ENCODE data around the gene RPS6KA5.
"Not testable (repeated sequence)": the region's sequence is repeated elsewhere in the genome, so short reads cannot be mapped to it uniquely, and the experiment has no call there.

RPS6KA5 gene

DNA sequence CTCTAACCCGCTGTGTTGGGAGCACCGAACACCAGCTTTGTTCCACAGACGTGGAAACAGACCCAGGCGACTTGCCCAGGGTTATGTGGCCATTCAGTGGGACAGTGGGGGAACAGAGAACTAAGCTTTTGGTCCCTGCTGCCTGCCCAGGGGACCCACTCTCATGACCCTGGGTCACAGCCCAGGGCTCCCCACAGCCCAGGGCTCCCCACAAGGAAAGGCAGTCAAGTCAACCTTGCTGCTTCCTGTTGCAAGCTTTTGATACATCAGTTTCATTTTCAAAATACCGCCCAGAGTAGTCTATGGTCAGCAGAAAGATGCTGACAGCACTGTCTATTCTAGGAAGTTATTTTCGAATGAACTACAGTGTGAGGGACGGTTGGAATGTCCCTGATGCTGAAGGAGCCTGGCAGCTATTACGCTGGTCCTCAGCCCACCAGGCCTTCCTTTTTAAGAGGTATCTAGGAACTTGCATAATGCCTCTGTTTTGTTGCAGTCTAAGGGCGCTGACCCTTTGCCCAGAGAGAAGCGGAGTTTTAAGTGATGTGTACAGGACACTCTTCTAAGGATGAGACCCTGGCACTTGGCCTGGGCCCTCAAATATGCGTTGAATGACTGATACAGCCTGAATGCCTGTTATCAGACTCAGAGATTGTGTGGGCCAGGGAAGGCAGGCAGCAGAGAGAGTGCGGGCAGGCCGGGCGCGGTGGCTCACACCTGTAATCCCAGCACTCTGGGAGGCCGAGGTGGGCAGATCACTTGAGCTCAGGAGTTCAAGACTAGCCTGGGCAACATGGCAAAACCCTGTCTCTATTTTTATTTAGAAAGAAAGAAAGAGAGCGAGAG, 231.6 kb downstream of the RPS6KA5 start:
- no peaks in the 10 kb centered on the region for H3K27me3 ChIP-seq (ENCODE audit: control insufficient read depth, insufficient read depth, low read length)
- H3K36me3 ChIP-seq (ENCODE audit: control insufficient read depth, insufficient read depth, low read length): no peaks in the 10 kb centered on the region
- no peak overlapping the region for H3K4me3 ChIP-seq (ENCODE audit: low read length)
- H3K9me3 ChIP-seq (ENCODE audit: control insufficient read depth, low read length): no peaks in the 10 kb centered on the region
- H3K9ac ChIP-seq (ENCODE audit: low read length): peak overlapping the region; percentile 73
- H3K4me1 ChIP-seq (ENCODE audit: control insufficient read depth, insufficient read depth, low read length): peaks cover 9% of the 10 kb centered on the region

DNA sequence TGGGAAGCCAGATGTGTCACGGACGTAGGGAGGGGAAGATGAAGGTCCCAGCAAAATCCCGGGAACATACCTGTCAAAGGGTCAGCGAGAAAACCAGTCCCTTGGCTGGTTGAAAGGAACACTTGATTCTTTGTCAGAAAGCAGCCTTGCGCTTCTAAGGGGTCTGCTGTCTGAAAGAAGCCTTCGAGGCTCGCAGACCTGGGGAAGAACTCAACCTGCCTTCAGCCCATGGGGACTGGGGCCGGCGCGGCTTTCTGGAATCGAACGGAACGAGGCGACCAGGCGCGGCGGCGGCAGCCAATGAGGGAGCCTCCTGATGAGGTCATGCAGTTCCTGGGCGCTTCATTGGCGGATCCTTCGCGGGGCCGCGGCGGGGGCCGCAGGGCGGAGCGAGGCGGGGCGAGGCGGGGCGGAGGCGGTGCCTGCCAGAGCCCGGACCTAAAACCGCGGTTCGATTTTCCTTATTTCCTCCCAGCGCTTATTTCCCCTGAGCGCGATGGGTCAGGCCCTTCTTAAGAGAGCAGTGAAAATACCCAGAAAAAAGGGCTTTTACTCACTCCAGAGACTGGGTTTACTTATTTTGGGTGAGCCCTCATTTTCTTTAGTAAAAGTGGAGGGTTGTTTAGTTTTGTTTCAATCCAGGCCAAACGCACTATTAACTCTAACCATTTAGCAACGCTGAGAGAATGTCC, 232.4 kb downstream of the RPS6KA5 start:
- no peaks in the 10 kb centered on the region for H3K9me3 ChIP-seq (ENCODE audit: control insufficient read depth, low read length)
- peaks cover 9% of the 10 kb centered on the region for H3K4me1 ChIP-seq (ENCODE audit: control insufficient read depth, insufficient read depth, low read length)
- H3K36me3 ChIP-seq (ENCODE audit: control insufficient read depth, insufficient read depth, low read length): no peaks in the 10 kb centered on the region
- H3K27me3 ChIP-seq (ENCODE audit: control insufficient read depth, insufficient read depth, low read length): no peaks in the 10 kb centered on the region
- H3K9ac ChIP-seq (ENCODE audit: low read length): peak overlapping the region; percentile 73
- H3K4me3 ChIP-seq (ENCODE audit: low read length): no peak overlapping the region

DNA sequence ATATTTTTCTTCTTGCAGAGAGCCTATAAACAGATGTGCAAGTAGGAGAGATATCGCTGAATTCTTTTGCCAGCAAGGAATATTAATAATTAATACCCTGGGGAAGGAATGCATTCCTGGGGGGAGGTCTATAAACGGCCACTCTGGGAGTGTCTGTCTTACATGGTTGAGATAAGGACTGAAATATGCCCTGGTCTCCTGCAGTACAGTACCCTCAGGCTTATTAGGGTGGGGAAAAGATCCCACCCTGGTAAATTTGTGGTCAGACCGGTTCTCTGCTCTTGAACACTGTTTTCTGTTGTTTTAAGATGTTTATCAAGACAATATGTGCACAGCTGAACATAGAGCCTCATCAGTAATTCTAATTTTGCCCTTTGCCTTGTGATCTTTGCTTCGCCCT, 236.9 kb downstream of the RPS6KA5 start:
- H3K36me3 ChIP-seq (ENCODE audit: control insufficient read depth, insufficient read depth, low read length); H3K27me3 ChIP-seq (ENCODE audit: control insufficient read depth, insufficient read depth, low read length); H3K9me3 ChIP-seq (ENCODE audit: control insufficient read depth, low read length); H3K4me1 ChIP-seq (ENCODE audit: control insufficient read depth, insufficient read depth, low read length); H3K4me3 ChIP-seq (ENCODE audit: low read length); H3K9ac ChIP-seq (ENCODE audit: low read length): not testable (repeated sequence)

DNA sequence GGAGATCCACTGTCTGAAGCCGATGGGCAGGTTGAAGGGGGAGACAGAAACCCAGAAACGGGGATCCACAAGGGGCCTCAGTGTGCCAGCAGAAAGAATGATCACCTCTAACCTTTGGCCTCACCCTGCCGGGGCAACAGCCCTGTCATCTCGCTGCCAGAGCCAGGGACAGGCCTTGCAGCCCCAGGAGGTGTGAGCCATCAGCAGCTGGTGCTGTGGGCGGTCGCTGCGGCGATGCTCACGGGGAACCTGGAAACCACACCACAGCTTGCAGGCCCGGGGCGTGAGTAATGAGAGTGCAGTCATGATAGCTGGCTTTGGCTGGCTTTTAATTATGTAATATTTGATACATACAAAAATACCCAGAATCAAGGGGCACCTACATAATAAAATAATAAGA, 239.5 kb downstream of the RPS6KA5 start:
- Histone ChIP-seq H3K9ac (ENCODE audit: low read length) (no peak overlapping the region), H3K27me3 (ENCODE audit: control insufficient read depth, insufficient read depth, low read length) (peaks cover 9% of the 10 kb centered on the region), H3K4me1 (ENCODE audit: control insufficient read depth, insufficient read depth, low read length) (peaks cover 3% of the 10 kb centered on the region), H3K9me3 (ENCODE audit: control insufficient read depth, low read length) (no peaks in the 10 kb centered on the region), H3K36me3 (ENCODE audit: control insufficient read depth, insufficient read depth, low read length) (no peaks in the 10 kb centered on the region), H3K4me3 (ENCODE audit: low read length) (no peak overlapping the region)

DNA sequence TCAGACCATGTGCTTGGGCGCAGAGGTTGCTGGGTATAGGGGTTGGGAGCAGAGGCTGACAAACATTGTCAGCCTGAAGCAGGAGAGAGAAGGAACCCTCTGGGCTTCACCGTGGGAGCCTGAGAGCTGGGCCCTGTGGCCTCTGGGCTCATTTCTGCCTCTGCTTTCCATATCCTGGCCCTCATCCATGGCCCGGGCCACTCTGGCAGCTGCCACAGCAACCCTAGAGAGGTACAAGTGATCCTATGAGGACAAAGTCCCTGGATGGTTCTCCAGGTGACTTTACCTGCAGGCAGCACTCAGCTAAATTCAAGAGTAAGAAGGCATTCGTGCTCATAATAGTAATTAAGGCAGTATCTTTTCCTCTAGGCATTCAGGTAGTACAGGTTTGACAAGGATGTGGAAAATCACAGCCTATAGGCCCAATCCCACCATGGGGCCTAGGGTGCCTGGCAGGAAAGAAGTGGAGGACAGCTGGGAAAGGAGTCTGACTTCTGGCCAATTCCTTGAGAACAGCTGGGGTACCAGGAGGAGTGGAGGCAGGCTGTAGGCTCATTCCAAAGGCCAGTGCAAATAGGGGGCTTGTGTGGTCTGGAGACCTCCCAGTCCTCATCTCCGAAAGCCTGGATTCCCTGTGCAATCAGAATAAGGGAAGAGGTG, 240.6 kb downstream of the RPS6KA5 start:
- Histone ChIP-seq H3K9me3 (ENCODE audit: control insufficient read depth, low read length) (no peaks in the 10 kb centered on the region), H3K4me3 (ENCODE audit: low read length) (no peak overlapping the region), H3K4me1 (ENCODE audit: control insufficient read depth, insufficient read depth, low read length) (peaks cover 11% of the 10 kb centered on the region), H3K9ac (ENCODE audit: low read length) (no peak overlapping the region), H3K36me3 (ENCODE audit: control insufficient read depth, insufficient read depth, low read length) (no peaks in the 10 kb centered on the region), H3K27me3 (ENCODE audit: control insufficient read depth, insufficient read depth, low read length) (peaks cover 17% of the 10 kb centered on the region)

DNA sequence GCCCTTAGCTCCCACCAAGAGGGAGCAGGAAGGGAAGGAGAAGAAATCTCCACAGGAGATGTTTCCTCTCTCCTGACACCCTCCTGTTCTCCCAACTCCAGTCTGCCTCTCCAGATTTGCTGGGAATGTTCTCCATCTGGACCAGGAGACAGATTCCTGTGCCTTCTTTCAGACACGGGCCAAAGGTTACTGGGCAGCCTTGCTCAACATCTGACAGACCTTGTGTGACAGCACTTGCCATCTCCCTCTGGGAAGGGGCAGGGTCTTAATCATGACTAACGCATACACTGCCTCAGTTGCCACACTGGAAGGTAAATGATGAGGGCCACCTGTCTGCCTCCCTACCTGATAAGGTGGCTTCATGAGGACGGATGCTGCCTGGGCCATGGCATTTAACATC, 241.7 kb downstream of the RPS6KA5 start:
- H3K4me1 ChIP-seq (ENCODE audit: control insufficient read depth, insufficient read depth, low read length): peaks cover 11% of the 10 kb centered on the region
- no peaks in the 10 kb centered on the region for H3K36me3 ChIP-seq (ENCODE audit: control insufficient read depth, insufficient read depth, low read length)
- H3K4me3 ChIP-seq (ENCODE audit: low read length): no peak overlapping the region
- H3K9ac ChIP-seq (ENCODE audit: low read length): no peak overlapping the region
- H3K27me3 ChIP-seq (ENCODE audit: control insufficient read depth, insufficient read depth, low read length): peaks cover 21% of the 10 kb centered on the region
- H3K9me3 ChIP-seq (ENCODE audit: control insufficient read depth, low read length): no peaks in the 10 kb centered on the region

DNA sequence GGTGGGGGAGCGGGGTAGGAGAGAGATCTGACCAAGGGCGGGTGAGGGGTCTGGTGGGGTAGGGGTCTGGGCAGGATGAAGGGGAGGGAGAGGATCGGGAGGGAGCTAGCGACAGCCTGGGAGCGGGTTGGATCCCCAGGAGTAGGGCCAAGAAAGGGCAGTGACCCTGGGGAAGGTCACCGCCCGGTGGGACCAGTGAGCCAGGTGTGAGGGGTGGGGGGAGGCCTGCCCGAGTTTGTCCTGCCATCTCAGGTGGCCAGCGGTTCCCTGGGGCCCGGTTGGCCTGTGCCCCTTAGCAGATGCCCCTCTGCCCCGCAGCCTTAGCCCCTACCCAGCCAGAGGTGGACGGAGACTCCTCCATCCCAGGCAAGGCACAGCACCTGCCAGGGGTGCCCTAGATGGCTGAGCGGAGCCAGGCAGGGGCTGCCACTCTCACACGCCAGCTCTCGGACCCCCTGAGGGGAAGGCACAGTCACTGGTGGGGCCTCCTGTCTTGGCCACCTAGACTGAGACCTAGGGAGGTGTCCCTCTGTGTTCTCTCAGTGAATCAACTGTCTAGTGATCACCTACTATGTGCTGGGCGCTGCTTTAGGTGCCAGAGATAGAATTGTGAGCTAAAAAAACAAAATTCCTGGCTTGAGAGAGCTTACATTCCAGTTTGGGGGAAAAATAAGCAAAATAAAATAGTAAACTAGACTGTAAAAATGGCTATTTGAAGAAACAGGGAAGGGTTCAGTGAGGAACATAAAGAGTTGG, 243.6 kb downstream of the RPS6KA5 start:
- no peak overlapping the region for H3K9ac ChIP-seq (ENCODE audit: low read length)
- peaks cover 11% of the 10 kb centered on the region for H3K4me1 ChIP-seq (ENCODE audit: control insufficient read depth, insufficient read depth, low read length)
- peaks cover 21% of the 10 kb centered on the region for H3K27me3 ChIP-seq (ENCODE audit: control insufficient read depth, insufficient read depth, low read length)
- H3K4me3 ChIP-seq (ENCODE audit: low read length): no peak overlapping the region
- H3K9me3 ChIP-seq (ENCODE audit: control insufficient read depth, low read length): no peaks in the 10 kb centered on the region
- H3K36me3 ChIP-seq (ENCODE audit: control insufficient read depth, insufficient read depth, low read length): no peaks in the 10 kb centered on the region

DNA sequence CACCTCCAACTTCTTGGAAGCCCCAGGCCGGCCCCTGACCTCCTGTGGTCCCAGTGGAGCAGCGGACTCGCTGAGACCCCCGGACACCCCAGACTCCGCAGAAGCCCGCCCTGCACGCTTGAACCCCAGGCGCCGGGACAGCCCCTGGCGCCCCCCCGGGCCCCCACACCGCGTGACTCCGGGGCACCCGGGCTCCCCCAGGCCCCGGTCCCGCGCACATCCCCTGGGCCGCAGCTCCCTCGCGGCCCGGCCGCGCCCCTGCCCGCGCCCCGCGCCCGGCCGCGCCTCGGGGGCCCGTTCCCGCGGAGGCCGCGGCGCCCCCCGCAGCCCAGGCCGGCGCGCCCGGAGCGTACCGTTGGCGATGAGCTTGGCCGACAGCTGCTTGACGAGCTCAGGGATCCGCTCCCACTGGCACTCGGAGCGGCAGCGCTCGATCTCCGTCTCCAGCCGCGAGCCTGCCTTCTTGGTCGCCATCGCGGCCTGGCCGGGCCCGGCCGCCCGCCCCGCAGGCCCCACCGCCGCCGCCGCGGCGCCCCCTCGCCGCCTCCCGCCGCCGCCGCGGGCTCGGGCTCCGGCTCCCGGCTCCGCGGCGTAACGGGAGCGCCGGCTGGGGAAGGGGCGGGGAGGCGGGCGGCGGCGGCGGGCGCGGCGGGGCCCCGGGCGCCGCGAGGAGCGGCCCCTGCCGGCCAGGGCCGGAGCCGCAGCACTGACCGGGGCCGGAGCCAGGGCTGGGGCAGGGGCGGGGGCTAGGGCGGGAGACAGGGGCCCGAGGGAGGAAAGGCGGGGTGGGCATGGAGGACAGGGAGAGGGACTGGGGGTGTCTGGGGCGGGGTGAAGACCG, 244.4 kb downstream of the RPS6KA5 start, which contains the start of gene TTC7B:
TTC7B (minus strand) TSS at position 609 of the 841 bp plus-strand sequence; CDS start at position 474, 135 bp downstream.
- no peaks in the 10 kb centered on the region for H3K9me3 ChIP-seq (ENCODE audit: control insufficient read depth, low read length)
- H3K27me3 ChIP-seq (ENCODE audit: control insufficient read depth, insufficient read depth, low read length): peaks cover 21% of the 10 kb centered on the region
- no peaks in the 10 kb centered on the region for H3K36me3 ChIP-seq (ENCODE audit: control insufficient read depth, insufficient read depth, low read length)
- peak within 1 kb of the TSS; percentile 59 for H3K9ac ChIP-seq (ENCODE audit: low read length)
- peak within 1 kb of the TSS; percentile 25 for H3K4me3 ChIP-seq (ENCODE audit: low read length)
- H3K4me1 ChIP-seq (ENCODE audit: control insufficient read depth, insufficient read depth, low read length): peaks cover 11% of the 10 kb centered on the region

DNA sequence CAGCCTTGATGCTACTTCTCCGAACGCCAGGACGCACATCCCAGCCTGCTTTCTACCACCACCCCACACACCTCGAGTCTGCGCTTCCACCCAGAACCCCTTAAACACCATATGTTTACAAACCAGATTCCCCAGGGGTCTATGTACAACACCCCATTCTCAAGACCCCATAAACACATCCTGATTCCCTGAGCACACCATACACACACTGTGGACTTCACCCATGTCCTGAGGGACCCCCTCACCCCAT, 244.9 kb downstream of the RPS6KA5 start:
- Histone ChIP-seq H3K4me3 (ENCODE audit: low read length) (peak overlapping the region; percentile 25), H3K36me3 (ENCODE audit: control insufficient read depth, insufficient read depth, low read length) (no peaks in the 10 kb centered on the region), H3K9me3 (ENCODE audit: control insufficient read depth, low read length) (no peaks in the 10 kb centered on the region), H3K27me3 (ENCODE audit: control insufficient read depth, insufficient read depth, low read length) (peaks cover 21% of the 10 kb centered on the region), H3K9ac (ENCODE audit: low read length) (peak overlapping the region; percentile 59), H3K4me1 (ENCODE audit: control insufficient read depth, insufficient read depth, low read length) (peaks cover 11% of the 10 kb centered on the region)

DNA sequence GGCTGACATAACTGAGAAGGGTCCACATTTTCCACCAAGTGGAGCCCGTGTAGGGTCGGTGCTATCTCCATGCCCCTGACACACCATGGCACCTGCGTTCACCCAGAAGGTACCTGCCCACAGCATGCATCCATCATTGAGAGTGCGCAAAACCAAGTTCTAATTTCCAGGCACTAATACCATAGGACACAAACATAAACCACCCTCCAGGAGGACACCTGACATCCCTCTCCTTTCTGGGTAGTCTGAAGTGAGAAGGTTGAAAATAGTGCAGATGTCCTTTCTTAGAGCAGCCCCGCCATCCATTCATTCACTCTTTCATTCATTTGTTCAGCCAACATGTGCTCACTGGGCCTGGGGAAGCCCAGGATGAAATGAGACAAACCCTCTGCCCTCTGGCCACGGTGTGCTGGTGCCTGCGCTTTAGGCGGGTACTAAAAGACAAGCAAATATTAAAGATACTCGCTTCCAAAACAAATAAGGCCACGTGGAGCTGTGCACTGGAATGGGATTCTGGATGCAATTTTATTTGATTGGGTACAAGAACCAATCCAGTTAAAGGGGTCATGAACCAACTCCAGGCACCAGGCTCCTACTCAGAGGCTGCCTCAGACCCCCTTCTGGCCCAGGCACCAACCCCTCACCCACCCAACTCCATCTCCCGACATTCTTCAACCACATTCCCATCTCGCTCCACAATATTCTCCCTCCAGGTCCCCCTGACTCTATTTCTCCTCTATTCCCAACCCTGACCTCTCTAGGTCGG, 245.5 kb downstream of the RPS6KA5 start:
- no peaks in the 10 kb centered on the region for H3K36me3 ChIP-seq (ENCODE audit: control insufficient read depth, insufficient read depth, low read length)
- no peaks in the 10 kb centered on the region for H3K9me3 ChIP-seq (ENCODE audit: control insufficient read depth, low read length)
- peaks cover 11% of the 10 kb centered on the region for H3K4me1 ChIP-seq (ENCODE audit: control insufficient read depth, insufficient read depth, low read length)
- H3K4me3 ChIP-seq (ENCODE audit: low read length): peak overlapping the region; percentile 25
- peak overlapping the region; percentile 59 for H3K9ac ChIP-seq (ENCODE audit: low read length)
- peaks cover 21% of the 10 kb centered on the region for H3K27me3 ChIP-seq (ENCODE audit: control insufficient read depth, insufficient read depth, low read length)

DNA sequence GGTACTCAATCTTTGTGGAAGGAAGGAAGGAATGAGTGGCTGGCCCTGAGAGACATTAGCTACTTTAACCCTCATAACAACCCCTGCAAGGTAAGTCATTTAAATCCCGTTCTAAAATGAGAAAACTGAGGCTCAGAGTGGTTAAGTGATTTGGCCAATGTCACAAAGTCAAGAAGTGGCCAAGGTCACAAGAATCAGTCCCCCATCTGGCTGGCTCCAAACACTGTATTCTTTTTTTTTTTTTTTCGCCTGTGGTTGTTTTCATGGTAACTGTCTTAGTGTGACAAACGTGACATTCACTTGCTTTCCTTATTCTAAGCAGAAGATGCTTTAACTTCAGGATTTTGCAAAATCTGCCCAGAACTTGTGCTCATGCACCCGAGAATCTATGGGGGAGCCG, 247.0 kb downstream of the RPS6KA5 start:
- Histone ChIP-seq H3K36me3 (ENCODE audit: control insufficient read depth, insufficient read depth, low read length) (no peaks in the 10 kb centered on the region), H3K4me3 (ENCODE audit: low read length) (no peak overlapping the region), H3K9me3 (ENCODE audit: control insufficient read depth, low read length) (no peaks in the 10 kb centered on the region), H3K9ac (ENCODE audit: low read length) (no peak overlapping the region), H3K4me1 (ENCODE audit: control insufficient read depth, insufficient read depth, low read length) (peaks cover 11% of the 10 kb centered on the region), H3K27me3 (ENCODE audit: control insufficient read depth, insufficient read depth, low read length) (peaks cover 21% of the 10 kb centered on the region)

Data from mucosa of stomach (tissue), 1 donor.